HepG2 (cell line): ENCODE measurements around the gene DGKD. TPM values are rescaled to one million over a fixed set of nuclear protein-coding genes. Genes with fewer than 3 reads are reported as not detected.

Source experiments
- CBFB ChIP-seq: sonication (generic); formaldehyde crosslinking; IDR thresholded peaks from 2 replicates; pipeline ENCODE4 v1.4.0; 2020; ENCODE audit warnings: missing genetic modification reagents
- GFI1 ChIP-seq: sonication (generic); formaldehyde crosslinking; IDR thresholded peaks from 2 replicates; pipeline ENCODE4 v1.5.0; 2020; ENCODE audit warnings: missing genetic modification reagents, mild to moderate bottlenecking, borderline replicate concordance
- HNRNPH1 ChIP-seq: fragments of 200-400 bp; formaldehyde crosslinking; optimal IDR thresholded peaks from 2 replicates; pipeline ENCODE3; 2017; ENCODE audit warnings: mild to moderate bottlenecking, low read depth, low read length
- HNRNPK ChIP-seq: fragments of 200-400 bp; formaldehyde crosslinking; IDR thresholded peaks from 2 replicates; pipeline ENCODE4 v1.6.1; 2018; ENCODE audit warnings: low read length, low read depth, moderate library complexity, mild to moderate bottlenecking; ENCODE audit not compliant: poor library complexity, severe bottlenecking
- HNRNPL ChIP-seq: fragments of 200-400 bp; formaldehyde crosslinking; IDR thresholded peaks from 2 replicates; pipeline ENCODE4 v1.6.1; 2017; ENCODE audit warnings: mild to moderate bottlenecking, low read depth, low read length
- MED8 ChIP-seq: sonication (generic); formaldehyde crosslinking; IDR thresholded peaks from 2 replicates; pipeline ENCODE4 v1.8.1; 2023; ENCODE audit warnings: mild to moderate bottlenecking, missing genetic modification reagents; ENCODE audit not compliant: insufficient replicate concordance
- PCBP1 ChIP-seq: fragments of 200-400 bp; formaldehyde crosslinking; IDR thresholded peaks from 2 replicates; pipeline ENCODE4 v1.6.1; 2017; ENCODE audit warnings: mild to moderate bottlenecking, low read depth, low read length, borderline replicate concordance
- RBM22 ChIP-seq: fragments of 200-400 bp; formaldehyde crosslinking; optimal IDR thresholded peaks from 2 replicates; pipeline ENCODE3; 2017; ENCODE audit warnings: mild to moderate bottlenecking, low read length, moderate library complexity
- RELA ChIP-seq: sonication (generic); formaldehyde crosslinking; IDR thresholded peaks from 2 replicates; pipeline ENCODE4 v1.4.0; 2020; ENCODE audit warnings: missing genetic modification reagents
- SP1 ChIP-seq, 2 experiments: fragments of 450-650 bp in 1 of 2; sonication (generic) in 1 of 2; formaldehyde crosslinking in 1 of 2; IDR thresholded peaks; 2 replicates each; pipeline versions ENCODE4 v1.4.0 to v1.6.1; 2016 to 2020; ENCODE audit warnings: missing genetic modification reagents in 1 of 2
- THRA ChIP-seq: sonication (generic); formaldehyde crosslinking; IDR thresholded peaks from 2 replicates; pipeline ENCODE4 v1.4.0; 2020; ENCODE audit warnings: missing genetic modification reagents, borderline replicate concordance
- ZNF225 ChIP-seq: sonication (generic); formaldehyde crosslinking; IDR thresholded peaks from 2 replicates; pipeline ENCODE4 v1.4.0; 2020; ENCODE audit warnings: mild to moderate bottlenecking, missing genetic modification reagents
- ZNF232 ChIP-seq: sonication (generic); formaldehyde crosslinking; IDR thresholded peaks from 2 replicates; pipeline ENCODE4 v1.4.0; 2020; ENCODE audit warnings: missing genetic modification reagents, borderline replicate concordance
- ZNF343 ChIP-seq: sonication (generic); formaldehyde crosslinking; IDR thresholded peaks from 2 replicates; pipeline ENCODE4 v1.4.0; 2020; ENCODE audit warnings: mild to moderate bottlenecking, missing genetic modification reagents
- ZNF468 ChIP-seq: sonication (generic); formaldehyde crosslinking; IDR thresholded peaks from 2 replicates; pipeline ENCODE4 v1.8.0; 2022; ENCODE audit warnings: mild to moderate bottlenecking, moderate library complexity, missing genetic modification reagents
- ZNF703 ChIP-seq: sonication (generic); formaldehyde crosslinking; IDR thresholded peaks from 2 replicates; pipeline ENCODE4 v1.5.1; 2020; ENCODE audit warnings: missing genetic modification reagents, mild to moderate bottlenecking, moderate library complexity, borderline replicate concordance
- polyA plus RNA-seq, 8 experiments: library from polyadenylated mRNA; depleted of rRNA in 3 of 8; stranded (reverse) in 7 of 8; unstranded in 1 of 8; fragments of >200 nt; fragmentation: Illumina TruSeq in 4 of 8; extraction: Trizol in 4 of 8; gene quantifications; 2 replicates each; pipeline versions ENCODE4 v1.2.1 to v1.2.3, GENCODE V29; 2011 to 2016; ENCODE audit warnings: low read depth in 4 of 8, missing spikeins in 1 of 8, mixed read lengths in 1 of 8; ENCODE audit not compliant: insufficient read depth in 1 of 8
- total RNA-seq, 5 experiments: library from RNA; depleted of rRNA; stranded (reverse); fragments of >200 nt; fragmentation: Illumina TruSeq; extraction: Trizol; gene quantifications; 2 replicates each; pipeline ENCODE4 v1.2.3, GENCODE V29; 2016; ENCODE audit warnings: low read depth in 1 of 5
- TF ChIP-seq, protein P1 (sequence below): sonication (generic); formaldehyde crosslinking; conservative IDR thresholded peaks from 2 replicates; pipeline ENCODE4 v1.4.0; 2020; ENCODE audit warnings: missing genetic modification reagents
- TF ChIP-seq, protein P2 (sequence below): IDR thresholded peaks from 2 replicates; pipeline ENCODE4 v1.6.1; 2012; ENCODE audit warnings: low read length, improper control_type of control experiment
- TF ChIP-seq, protein P3 (sequence below): sonication (generic); formaldehyde crosslinking; IDR thresholded peaks from 2 replicates; pipeline ENCODE4 v1.5.0; 2020; ENCODE audit warnings: missing genetic modification reagents, mild to moderate bottlenecking, borderline replicate concordance
- TF ChIP-seq, protein P4 (sequence below): sonication (generic); formaldehyde crosslinking; IDR thresholded peaks from 2 replicates; pipeline ENCODE4 v1.4.0; 2020; ENCODE audit warnings: mild to moderate bottlenecking, missing genetic modification reagents, borderline replicate concordance

Gene DGKD
- total and polyA plus RNA-seq, 2 of the 13 experiments (the other 11 are each of a cell fraction or from before 2014, with no cell fraction given), result 24.5 to 33.2 TPM

DNA sequence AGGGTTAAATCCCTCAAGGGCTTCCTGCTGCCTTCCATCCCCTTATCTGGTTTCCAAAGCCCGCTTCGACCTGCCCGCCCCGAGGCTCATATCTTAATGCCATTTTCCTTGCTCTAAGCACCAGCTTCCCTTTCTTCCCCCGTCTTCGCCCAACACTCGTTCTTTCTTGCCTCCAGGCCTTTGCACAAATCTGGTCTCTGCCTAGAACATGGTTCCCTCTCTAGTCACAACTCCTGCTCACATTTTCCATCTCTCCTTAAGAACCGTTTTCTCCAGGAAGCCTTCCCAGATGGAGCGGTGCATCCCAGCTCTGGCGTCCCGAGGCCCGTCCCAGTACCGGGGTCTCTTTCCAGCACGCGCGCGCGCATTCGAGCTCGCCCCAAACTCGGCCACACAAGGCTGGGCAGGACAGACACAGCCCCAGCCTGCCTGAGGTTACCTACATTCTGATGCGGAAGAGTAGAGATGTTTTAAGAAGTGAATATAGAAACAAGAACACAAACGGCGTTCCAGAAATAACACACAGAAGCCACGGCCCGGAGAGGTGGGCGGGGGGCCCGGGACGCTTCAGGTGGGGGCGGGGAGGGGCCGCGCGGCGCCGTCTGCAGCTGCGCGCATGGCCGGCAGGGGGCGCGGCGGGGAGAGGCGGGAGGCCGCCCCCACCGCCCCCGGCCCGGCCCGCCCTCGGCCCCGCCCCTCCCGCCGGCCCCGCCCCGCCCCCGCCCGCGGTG is at the start of gene DGKD (continued):
- no peak for TF ChIP-seq HNRNPH1
- TF ChIP-seq, protein P1, sequence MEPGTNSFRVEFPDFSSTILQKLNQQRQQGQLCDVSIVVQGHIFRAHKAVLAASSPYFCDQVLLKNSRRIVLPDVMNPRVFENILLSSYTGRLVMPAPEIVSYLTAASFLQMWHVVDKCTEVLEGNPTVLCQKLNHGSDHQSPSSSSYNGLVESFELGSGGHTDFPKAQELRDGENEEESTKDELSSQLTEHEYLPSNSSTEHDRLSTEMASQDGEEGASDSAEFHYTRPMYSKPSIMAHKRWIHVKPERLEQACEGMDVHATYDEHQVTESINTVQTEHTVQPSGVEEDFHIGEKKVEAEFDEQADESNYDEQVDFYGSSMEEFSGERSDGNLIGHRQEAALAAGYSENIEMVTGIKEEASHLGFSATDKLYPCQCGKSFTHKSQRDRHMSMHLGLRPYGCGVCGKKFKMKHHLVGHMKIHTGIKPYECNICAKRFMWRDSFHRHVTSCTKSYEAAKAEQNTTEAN (CRISPR knock-in tag), result no peak
- no peak for TF ChIP-seq RBM22
- TF ChIP-seq, protein P2, sequence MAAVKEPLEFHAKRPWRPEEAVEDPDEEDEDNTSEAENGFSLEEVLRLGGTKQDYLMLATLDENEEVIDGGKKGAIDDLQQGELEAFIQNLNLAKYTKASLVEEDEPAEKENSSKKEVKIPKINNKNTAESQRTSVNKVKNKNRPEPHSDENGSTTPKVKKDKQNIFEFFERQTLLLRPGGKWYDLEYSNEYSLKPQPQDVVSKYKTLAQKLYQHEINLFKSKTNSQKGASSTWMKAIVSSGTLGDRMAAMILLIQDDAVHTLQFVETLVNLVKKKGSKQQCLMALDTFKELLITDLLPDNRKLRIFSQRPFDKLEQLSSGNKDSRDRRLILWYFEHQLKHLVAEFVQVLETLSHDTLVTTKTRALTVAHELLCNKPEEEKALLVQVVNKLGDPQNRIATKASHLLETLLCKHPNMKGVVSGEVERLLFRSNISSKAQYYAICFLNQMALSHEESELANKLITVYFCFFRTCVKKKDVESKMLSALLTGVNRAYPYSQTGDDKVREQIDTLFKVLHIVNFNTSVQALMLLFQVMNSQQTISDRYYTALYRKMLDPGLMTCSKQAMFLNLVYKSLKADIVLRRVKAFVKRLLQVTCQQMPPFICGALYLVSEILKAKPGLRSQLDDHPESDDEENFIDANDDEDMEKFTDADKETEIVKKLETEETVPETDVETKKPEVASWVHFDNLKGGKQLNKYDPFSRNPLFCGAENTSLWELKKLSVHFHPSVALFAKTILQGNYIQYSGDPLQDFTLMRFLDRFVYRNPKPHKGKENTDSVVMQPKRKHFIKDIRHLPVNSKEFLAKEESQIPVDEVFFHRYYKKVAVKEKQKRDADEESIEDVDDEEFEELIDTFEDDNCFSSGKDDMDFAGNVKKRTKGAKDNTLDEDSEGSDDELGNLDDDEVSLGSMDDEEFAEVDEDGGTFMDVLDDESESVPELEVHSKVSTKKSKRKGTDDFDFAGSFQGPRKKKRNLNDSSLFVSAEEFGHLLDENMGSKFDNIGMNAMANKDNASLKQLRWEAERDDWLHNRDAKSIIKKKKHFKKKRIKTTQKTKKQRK, result no peak
- no peak for TF ChIP-seq PCBP1
- peak; percentile 38 for TF ChIP-seq MED8 (CRISPR knock-in tag)
- TF ChIP-seq, protein P3, sequence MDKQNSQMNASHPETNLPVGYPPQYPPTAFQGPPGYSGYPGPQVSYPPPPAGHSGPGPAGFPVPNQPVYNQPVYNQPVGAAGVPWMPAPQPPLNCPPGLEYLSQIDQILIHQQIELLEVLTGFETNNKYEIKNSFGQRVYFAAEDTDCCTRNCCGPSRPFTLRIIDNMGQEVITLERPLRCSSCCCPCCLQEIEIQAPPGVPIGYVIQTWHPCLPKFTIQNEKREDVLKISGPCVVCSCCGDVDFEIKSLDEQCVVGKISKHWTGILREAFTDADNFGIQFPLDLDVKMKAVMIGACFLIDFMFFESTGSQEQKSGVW (CRISPR knock-in tag), result no peak
- TF ChIP-seq SP1 (IDR thresholded peaks at IDR 0.05), result no peak
- no peak for TF ChIP-seq SP1 (CRISPR knock-in tag; IDR thresholded peaks at IDR 0.05)
- no peak for TF ChIP-seq ZNF468 (CRISPR knock-in tag)
- TF ChIP-seq, protein P4, sequence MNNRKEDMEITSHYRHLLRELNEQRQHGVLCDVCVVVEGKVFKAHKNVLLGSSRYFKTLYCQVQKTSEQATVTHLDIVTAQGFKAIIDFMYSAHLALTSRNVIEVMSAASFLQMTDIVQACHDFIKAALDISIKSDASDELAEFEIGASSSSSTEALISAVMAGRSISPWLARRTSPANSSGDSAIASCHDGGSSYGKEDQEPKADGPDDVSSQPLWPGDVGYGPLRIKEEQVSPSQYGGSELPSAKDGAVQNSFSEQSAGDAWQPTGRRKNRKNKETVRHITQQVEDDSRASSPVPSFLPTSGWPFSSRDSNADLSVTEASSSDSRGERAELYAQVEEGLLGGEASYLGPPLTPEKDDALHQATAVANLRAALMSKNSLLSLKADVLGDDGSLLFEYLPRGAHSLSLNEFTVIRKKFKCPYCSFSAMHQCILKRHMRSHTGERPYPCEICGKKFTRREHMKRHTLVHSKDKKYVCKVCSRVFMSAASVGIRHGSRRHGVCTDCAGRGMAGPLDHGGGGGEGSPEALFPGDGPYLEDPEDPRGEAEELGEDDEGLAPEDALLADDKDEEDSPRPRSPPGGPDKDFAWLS (CRISPR knock-in tag), result no peak
- TF ChIP-seq ZNF232 (CRISPR knock-in tag), result peak; percentile 94
- TF ChIP-seq THRA (CRISPR knock-in tag), result 0 out of 2 replicates have a peak, but pooled peaks have one; percentile 32
- TF ChIP-seq ZNF703 (CRISPR knock-in tag), result no peak
- no peak for TF ChIP-seq RELA
- TF ChIP-seq GFI1 (CRISPR knock-in tag), result peak; percentile 78
- no peak for TF ChIP-seq HNRNPK
- no peak for TF ChIP-seq ZNF225
- TF ChIP-seq HNRNPL, result no peak
- TF ChIP-seq CBFB, result 0 out of 2 replicates have a peak, but pooled peaks have one; percentile 39
- no peak for TF ChIP-seq ZNF343 (CRISPR knock-in tag)
